Airway epithelial cell (primary cell): ENCODE measurements around the gene PRR36. TPM values are rescaled to one million over a fixed set of nuclear protein-coding genes. Genes with fewer than 3 reads are reported as not detected.

Experiments
- total RNA-seq: library from RNA; depleted of rRNA; stranded (reverse); fragments of >200 nt; gene quantifications from 2 replicates; pipeline ENCODE4 v1.2.3, GENCODE V29; 2015

Gene PRR36
- total RNA-seq, result 0.07 TPM in 1 of 2 replicates, not detected in the other

DNA sequence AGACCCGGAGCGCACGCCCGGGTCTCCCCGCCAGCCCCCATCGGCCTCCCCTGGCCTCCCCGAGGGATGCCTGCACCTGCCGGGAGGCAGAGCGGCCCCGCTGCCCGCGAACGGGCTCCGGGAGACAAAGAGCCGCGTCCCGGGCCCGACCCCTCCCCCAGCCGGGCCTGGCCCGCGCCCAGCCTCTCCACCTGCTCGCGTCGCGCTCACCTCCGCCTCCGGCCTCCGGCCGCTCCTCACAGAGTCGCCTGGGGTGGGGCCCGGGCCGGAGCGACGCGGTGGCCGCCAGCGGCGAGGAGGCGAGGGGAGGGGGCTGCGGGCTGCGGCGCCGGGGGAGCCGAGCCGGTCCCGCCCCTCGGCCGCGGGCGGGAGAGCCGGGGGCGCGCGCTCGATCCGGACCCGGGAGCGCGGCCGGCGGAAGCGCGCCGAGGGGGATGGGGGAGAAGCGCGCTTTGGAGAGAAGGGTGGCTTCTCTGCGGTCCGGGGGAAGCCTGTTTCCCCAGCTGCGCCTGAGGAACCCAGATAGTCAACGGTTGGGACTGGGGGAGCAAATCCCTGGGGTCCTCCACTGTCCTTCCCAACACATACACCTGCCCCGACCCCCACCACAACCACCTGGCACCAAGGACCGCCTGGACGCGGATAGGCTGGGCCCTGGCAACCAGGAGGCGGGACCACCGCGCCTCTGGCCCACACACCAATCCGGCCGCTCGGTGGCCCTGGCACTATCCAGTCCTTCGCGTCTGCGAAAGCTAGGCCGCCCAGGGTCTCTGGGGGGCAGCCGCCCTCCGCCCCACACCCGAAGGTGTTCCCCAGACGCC is at the start of gene PRR36:
Gene PRR36, minus strand, starts transcription at position 315 of the 821 bp plus-strand sequence. CDS start 701 bp downstream, outside the sequence.

DNA sequence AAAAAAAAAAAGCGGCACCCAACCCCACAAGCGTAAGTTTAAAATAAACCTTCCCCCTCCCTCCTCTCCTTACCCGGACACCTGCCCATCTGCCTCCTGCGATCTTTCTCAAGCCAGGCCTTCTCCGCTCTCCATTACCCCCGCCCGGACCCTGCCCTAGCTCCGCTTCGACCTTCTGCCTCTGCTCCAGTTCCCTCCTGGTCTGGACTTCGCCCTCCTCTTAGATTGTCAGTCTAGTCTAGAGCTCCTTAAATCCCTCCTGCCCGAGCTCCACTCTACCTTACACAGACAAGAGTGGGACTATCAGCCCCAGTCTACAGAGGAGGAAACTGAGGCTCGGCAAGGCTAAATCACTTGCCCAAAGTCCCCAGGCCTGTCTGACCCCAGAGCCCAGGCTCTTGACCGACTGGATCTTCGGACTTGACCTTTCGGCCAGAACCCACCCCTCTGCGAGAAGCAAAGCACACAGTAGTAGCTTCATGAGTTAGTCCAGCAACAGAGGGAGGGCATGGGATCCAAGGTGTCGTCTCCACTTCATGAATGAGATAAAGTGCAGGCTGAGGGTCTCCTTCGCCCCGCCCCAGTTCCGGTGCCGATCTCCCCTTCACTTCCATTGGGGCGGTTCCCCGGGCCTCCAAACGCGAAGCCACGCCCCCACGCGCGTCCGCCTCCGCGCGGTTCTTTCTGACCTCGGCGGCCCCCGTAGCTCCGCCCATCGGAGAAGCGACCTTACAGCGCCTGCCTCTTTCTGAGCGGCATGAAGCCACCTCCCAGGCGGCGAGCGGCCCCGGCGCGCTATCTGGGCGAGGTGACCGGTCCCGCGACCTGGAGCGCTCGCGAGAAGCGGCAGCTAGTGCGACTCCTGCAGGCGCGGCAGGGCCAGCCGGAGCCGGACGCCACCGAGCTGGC is 45.7 kb upstream of the PRR36 start, which contains the start of gene SNAPC2:
Gene SNAPC2, plus strand, starts transcription at position 729 of the 909 bp plus-strand sequence. Its CDS starts 29 bp downstream, at position 758.

DNA sequence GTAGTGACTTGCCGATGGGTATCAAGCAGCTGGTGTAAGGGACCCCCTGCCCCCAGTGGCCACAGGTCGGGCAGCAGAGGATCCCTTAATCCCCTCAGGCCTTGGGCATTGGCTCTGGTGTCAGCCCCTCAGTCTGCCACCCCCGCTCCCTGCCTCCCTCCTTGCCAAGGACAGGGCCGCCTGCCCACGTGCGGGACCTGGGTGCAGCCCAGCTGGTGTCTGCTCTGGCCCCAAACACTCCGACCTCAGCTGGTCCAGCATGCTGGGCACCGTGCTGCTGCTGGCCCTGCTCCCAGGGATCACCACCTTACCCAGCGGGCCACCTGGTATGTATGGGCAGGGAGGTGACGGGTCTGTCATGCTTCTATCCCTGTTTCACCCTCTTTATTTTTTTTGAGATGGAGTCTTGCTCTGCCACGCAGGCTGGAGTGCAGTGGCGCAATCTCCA is 40.4 kb upstream of the PRR36 start, which contains the start of gene TGFBR3L:
Gene TGFBR3L, plus strand, starts transcription at position 233 of the 448 bp plus-strand sequence.

DNA sequence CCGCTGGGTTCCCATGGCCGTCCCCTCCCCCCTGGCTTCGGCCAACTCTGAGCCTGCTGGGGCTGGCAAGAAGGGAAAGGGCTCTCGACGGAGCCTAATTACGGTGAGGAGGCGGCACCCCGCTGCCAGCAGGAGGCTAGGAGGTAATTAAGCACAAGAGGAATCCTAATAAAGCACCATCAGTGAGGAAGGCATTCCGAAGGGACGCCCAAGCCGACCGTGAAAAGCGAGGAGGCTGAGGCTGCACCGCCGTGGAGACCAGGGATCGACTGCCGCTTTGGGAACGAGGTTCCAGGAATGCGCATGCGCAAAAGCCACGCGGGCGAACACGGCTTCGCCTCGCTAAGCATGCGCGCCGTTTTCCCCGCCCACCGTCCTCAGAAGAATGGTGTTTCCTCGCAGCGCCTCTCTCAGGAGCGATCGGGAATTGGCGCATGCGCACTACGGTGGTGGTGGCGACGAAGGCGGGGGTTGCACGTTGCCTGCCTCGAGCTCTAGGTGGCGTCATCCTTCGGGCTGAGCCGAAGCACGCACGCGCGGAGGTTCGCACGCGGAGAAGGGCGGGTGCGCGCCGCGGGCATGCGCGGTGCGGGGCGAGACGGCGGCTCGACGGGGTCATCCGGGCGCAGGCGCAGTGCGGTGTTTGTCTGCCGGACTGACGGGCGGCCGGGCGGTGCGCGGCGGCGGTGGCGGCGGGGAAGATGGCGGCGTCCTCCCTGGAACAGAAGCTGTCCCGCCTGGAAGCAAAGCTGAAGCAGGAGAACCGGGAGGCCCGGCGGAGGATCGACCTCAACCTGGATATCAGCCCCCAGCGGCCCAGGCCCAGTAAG is 29.3 kb upstream of the PRR36 start, which contains the start of gene MAP2K7:
Gene MAP2K7, plus strand, starts transcription at position 634 of the 830 bp plus-strand sequence. Its CDS starts 68 bp downstream, at position 702.

DNA sequence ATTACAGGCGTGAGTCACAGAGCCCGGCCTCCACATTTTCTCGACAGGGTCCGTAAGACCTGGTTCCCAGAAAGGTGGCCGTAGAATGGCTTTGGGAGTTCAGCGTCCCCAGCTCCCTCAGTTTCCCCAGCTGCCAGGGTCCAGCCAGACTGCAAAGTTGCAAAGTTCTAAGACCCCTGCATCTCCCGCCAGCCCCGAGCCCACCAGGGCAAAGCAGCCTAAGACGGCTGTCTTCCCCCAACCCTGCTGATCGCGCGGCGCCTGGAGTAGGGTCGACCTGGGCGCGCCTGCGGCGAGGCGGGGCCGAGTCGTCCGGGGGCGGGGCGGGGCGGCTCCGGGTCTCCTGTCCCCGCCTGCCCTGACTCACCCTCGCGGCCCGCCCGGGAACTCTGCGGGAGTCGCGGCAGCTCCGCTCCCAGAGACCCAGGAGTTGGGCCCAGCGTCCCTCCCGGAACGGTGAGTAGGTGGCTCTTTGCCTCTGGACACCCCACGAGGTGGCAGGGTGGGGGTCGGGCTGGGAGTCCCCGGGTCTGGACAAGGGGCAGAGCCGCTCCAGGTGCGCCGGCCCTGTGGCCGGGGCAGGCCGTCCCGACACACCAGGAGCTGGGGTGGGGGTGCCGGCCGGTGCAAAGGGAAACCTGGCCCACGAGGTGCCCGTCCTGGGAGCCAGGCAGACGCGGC is 14.1 kb upstream of the PRR36 start, which contains the start of gene LRRC8E:
Gene LRRC8E, plus strand, starts transcription at position 366 of the 681 bp plus-strand sequence. CDS start 7,094 bp downstream, outside the sequence.

DNA sequence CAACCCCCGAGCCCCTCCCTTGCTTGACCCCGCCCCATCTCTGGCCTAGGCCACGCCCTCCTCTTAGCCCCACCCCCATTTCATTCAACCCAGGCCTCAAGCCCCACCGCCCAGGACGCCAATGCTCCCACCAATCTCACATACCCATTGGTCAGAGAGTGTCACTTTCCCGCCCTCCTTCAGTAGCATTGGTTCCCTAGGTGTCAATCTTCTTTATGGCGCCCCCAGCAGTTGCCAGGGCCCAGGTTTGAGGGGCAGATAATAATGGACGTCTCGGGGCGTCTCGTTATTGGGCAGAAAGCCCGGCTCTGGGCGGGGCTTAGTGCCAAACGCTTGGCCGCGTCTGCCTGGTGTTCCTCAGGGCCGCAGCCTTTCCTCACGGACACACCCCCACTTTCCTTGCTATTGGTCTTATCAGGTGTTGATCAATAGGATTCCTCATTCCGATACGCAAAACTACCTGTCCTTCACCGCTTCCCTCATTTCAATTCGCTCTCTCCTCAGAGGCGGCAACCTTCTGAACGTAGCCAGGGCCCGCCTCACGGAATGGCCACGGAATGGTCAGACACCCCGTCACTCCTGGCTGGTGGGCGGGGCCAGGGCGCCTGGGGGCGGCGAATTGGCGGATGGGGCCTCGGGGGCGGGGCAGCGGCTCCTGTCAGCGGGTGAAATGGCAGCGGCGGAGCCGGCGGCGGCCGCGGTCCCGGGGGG is 44.5 kb downstream of the PRR36 start, which contains the start of gene EVI5L:
Gene EVI5L, plus strand, starts transcription at position 658 of the 711 bp plus-strand sequence. CDS start 16,325 bp downstream, outside the sequence.

Other genes starting within 250 kb of the PRR36 start
- 34.7 and 37.8 TPM in 2 replicates for gene XAB2, start 244.8 kb downstream of the PRR36 start, total RNA-seq
- 25.8 and 36.3 TPM in 2 replicates for gene PET100, start 244.6 kb downstream of the PRR36 start, total RNA-seq
- not detected in 2 replicates for gene PCP2, start 240.7 kb downstream of the PRR36 start, total RNA-seq
- gene STXBP2, start 237.3 kb downstream of the PRR36 start, total RNA-seq, result 38.1 and 50.0 TPM in 2 replicates
- gene RETN, start 205.3 kb downstream of the PRR36 start, total RNA-seq, result not detected in 2 replicates
- not detected in 2 replicates for gene MCEMP1, start 197.3 kb downstream of the PRR36 start, total RNA-seq
- gene TRAPPC5, start 193.6 kb downstream of the PRR36 start, total RNA-seq, result 115 and 131 TPM in 2 replicates
- not detected in 2 replicates for gene FCER2, start 172.3 kb downstream of the PRR36 start, total RNA-seq
- gene CLEC4G, start 142.3 kb downstream of the PRR36 start, total RNA-seq, result not detected in 2 replicates
- gene CD209, start 126.9 kb downstream of the PRR36 start, total RNA-seq, result not detected in 2 replicates
- not detected in 2 replicates for gene CLEC4M, start 111.1 kb downstream of the PRR36 start, total RNA-seq
- 14.8 and 16.4 TPM in 2 replicates for gene EVI5L, start 44.2 kb downstream of the PRR36 start, total RNA-seq
- gene LRRC8E, start 14.1 kb upstream of the PRR36 start, total RNA-seq, result 7.6 and 9.0 TPM in 2 replicates
- 5.6 and 12.6 TPM in 2 replicates for gene MAP2K7, start 29.5 kb upstream of the PRR36 start, total RNA-seq
- gene TGFBR3L, start 40.4 kb upstream of the PRR36 start, total RNA-seq, result 2.6 and 10.2 TPM in 2 replicates
- 21.6 and 22.9 TPM in 2 replicates for gene SNAPC2, start 45.9 kb upstream of the PRR36 start, total RNA-seq
- 6.7 and 7.8 TPM in 2 replicates for gene CTXN1, start 51.7 kb upstream of the PRR36 start, total RNA-seq
- 57.5 and 66.4 TPM in 2 replicates for gene TIMM44, start 69.3 kb upstream of the PRR36 start, total RNA-seq
- 40.5 and 49.2 TPM in 2 replicates for gene ELAVL1, start 131.3 kb upstream of the PRR36 start, total RNA-seq
- not detected in 2 replicates for gene CCL25, start 178.4 kb upstream of the PRR36 start, total RNA-seq